ENCODE data around the gene MSGN1. TPM values are rescaled to one million over a fixed set of nuclear protein-coding genes. Genes with fewer than 3 reads are reported as not detected.

Gene MSGN1
- total RNA-seq, 1 experiment from 2014 or later: not detected

DNA sequence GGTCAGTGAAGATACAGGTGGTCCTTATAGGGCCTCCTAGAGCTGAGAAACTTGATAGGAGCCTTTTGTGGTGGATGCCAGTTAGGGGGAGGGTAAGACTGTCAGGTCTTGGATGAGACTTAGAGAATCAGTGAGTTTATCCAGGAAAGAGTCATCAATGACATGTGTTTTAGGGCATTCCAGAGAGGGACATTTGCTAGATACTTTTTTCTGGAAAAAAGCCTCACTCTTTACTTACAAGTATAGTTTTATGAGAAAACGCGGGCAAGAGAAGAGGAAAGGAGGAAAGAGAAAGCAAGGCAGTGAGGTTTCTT lies 24.5 kb upstream of the MSGN1 start:
- H3K27ac Mint-ChIP-seq: no peak overlapping the region
- H3K4me1 Mint-ChIP-seq: peaks cover 2 to 7% of the 10 kb centered on the region in 2 experiments
- Histone ChIP-seq H3K9me3 (ENCODE audit: control insufficient read depth, low read depth, low read length) (no peaks in the 10 kb centered on the region), H3K18ac (ENCODE audit: insufficient read length, low read depth, low read length) (no peak overlapping the region), H3K9ac (ENCODE audit: extremely low read depth, insufficient read length, low read length) (no peak overlapping the region), H4K5ac (ENCODE audit: insufficient read length, low read depth, low read length) (no peak overlapping the region), H4K8ac (replicated peaks; ENCODE audit: insufficient read length, low read depth, low read length) (no peak overlapping the region), H3K4me2 (ENCODE audit: insufficient read depth, insufficient read length, low read length) (no peak overlapping the region), H3K27me3 (ENCODE audit: insufficient read depth, low read length) (no peaks in the 10 kb centered on the region), H2BK5ac (ENCODE audit: insufficient read length, low read length) (no peak overlapping the region), H3K27ac (ENCODE audit: insufficient read length, low read depth, low read length) (no peak overlapping the region), H3K79me1 (ENCODE audit: insufficient read depth, low read depth, low read length, poor library complexity, severe bottlenecking) (no peaks in the 10 kb centered on the region), H2BK120ac (ENCODE audit: low read depth, low read length, poor library complexity, severe bottlenecking) (no peak overlapping the region), H2AK5ac (ENCODE audit: insufficient read length, low read length) (no peak overlapping the region), H3K23ac (ENCODE audit: insufficient read length, low read depth, low read length) (no peak overlapping the region), H2BK12ac (ENCODE audit: insufficient read length, low read depth, low read length) (no peak overlapping the region), H3K56ac (ENCODE audit: insufficient read length, low read depth, low read length) (no peak overlapping the region), H3K79me2 (ENCODE audit: insufficient read depth, low read length) (no peaks in the 10 kb centered on the region), H4K20me1 (ENCODE audit: control insufficient read depth, insufficient read depth, insufficient read length) (no peaks in the 10 kb centered on the region), H3K14ac (ENCODE audit: insufficient read depth, low read length) (no peak overlapping the region), H3K4me1 (ENCODE audit: insufficient read depth, low read length) (peaks cover under 1% of the 10 kb centered on the region; the same call in 1 of the 2 replicates), H4K91ac (ENCODE audit: insufficient read length, low read depth, low read length) (no peak overlapping the region), H2BK20ac (ENCODE audit: low read depth, low read length, poor library complexity, severe bottlenecking) (no peak overlapping the region), H2AFZ (ENCODE audit: low read length) (no peak overlapping the region), H3K23me2 (ENCODE audit: insufficient read length, low read depth, low read length, poor library complexity, severe bottlenecking) (no peaks in the 10 kb centered on the region), H3T11ph (ENCODE audit: low read length) (no peak overlapping the region), H3K4ac (ENCODE audit: low read depth, low read length) (no peak overlapping the region), H2BK15ac (ENCODE audit: low read depth, low read length) (no peak overlapping the region)
- no peak for DNase-seq
- H3K9me3 Mint-ChIP-seq: no peaks in the 10 kb centered on the region
- TF ChIP-seq, protein P1, sequence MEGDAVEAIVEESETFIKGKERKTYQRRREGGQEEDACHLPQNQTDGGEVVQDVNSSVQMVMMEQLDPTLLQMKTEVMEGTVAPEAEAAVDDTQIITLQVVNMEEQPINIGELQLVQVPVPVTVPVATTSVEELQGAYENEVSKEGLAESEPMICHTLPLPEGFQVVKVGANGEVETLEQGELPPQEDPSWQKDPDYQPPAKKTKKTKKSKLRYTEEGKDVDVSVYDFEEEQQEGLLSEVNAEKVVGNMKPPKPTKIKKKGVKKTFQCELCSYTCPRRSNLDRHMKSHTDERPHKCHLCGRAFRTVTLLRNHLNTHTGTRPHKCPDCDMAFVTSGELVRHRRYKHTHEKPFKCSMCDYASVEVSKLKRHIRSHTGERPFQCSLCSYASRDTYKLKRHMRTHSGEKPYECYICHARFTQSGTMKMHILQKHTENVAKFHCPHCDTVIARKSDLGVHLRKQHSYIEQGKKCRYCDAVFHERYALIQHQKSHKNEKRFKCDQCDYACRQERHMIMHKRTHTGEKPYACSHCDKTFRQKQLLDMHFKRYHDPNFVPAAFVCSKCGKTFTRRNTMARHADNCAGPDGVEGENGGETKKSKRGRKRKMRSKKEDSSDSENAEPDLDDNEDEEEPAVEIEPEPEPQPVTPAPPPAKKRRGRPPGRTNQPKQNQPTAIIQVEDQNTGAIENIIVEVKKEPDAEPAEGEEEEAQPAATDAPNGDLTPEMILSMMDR (conservative IDR thresholded peaks at IDR 0.05): no peak
- peaks cover 12% of the 10 kb centered on the region for H3K27me3 Mint-ChIP-seq (ENCODE audit: low read depth)
- WGBS (ENCODE audit: extremely low coverage, insufficient read length, low lambda C conversion rate): no CpG with 5 or more reads among the region's 2 CpGs
- H3K4me3 Mint-ChIP-seq: no peak overlapping the region
- H3K36me3 Mint-ChIP-seq (ENCODE audit: insufficient read depth in 1 of 3, low read depth in 3 of 3): no peaks in the 10 kb centered on the region

Measured in H9 (cell line).